Superior temporal gyrus (tissue), 1 donor: ENCODE data around the gene STK25.
"Not testable (repeated sequence)": the region's sequence is repeated elsewhere in the genome, so short reads cannot be mapped to it uniquely, and the experiment has no call there.

Source experiments
- DNase-seq: peaks from one replicate; pipeline ENCODE4 v3.0.0-alpha.2; 2016; ENCODE audit errors: extremely low spot score

STK25 gene

GRCh38 chr2:241539616-241540374 lies 31.4 kb upstream of the STK25 start:
- no peak for DNase-seq

GRCh38 chr2:241538838-241539615 lies 30.6 kb upstream of the STK25 start:
- DNase-seq = no peak

- no peak for DNase-seq
These were observed 27.7 kb upstream of the STK25 start for GRCh38 chr2:241535871-241536655.

- DNase-seq = no peak
These were observed 26.5 kb upstream of the STK25 start for GRCh38 chr2:241534701-241535375.

GRCh38 chr2:241534293-241534692 lies 25.9 kb upstream of the STK25 start:
- no peak for DNase-seq

- DNase-seq = no peak
These were observed 24.6 kb upstream of the STK25 start for GRCh38 chr2:241532733-241533601.

GRCh38 chr2:241532168-241532567 lies 23.8 kb upstream of the STK25 start:
- DNase-seq = no peak

- no peak for DNase-seq
These were observed 22.9 kb upstream of the STK25 start for GRCh38 chr2:241531161-241531722.

- DNase-seq = no peak
These were observed 22.2 kb upstream of the STK25 start for GRCh38 chr2:241530571-241530970.

- DNase-seq = not testable (repeated sequence)
These were observed 17.7 kb upstream of the STK25 start for GRCh38 chr2:241525818-241526780.

- no peak for DNase-seq
These were observed 14.1 kb upstream of the STK25 start for GRCh38 chr2:241522477-241522876.

- no peak for DNase-seq
These were observed 11.3 kb upstream of the STK25 start for GRCh38 chr2:241519669-241520068.

GRCh38 chr2:241517297-241517696 lies 8.9 kb upstream of the STK25 start:
- DNase-seq = no peak

GRCh38 chr2:241516520-241516965 lies 8.2 kb upstream of the STK25 start:
- DNase-seq = no peak

GRCh38 chr2:241514986-241515737 lies 6.8 kb upstream of the STK25 start:
- no peak for DNase-seq

- no peak for DNase-seq
These were observed 6.2 kb upstream of the STK25 start for GRCh38 chr2:241514553-241514952.

- no peak for DNase-seq
These were observed 2.8 kb upstream of the STK25 start for GRCh38 chr2:241511091-241511741.
